GM12878 (cell line): ENCODE data around the gene AGK.

Experiments
- NR2C1 ChIP-seq: fragments of 450-650 bp; IDR thresholded peaks from 2 replicates; pipeline ENCODE4 v1.6.1; 2017; ENCODE audit warnings: antibody characterized with exemption, mild to moderate bottlenecking, moderate library complexity
- POLR2AphosphoS5 ChIP-seq: IDR thresholded peaks from 2 replicates; pipeline ENCODE4 v1.6.1; 2011; ENCODE audit warnings: mild to moderate bottlenecking, low read length, inconsistent platforms
- REST ChIP-seq: IDR thresholded peaks from 2 replicates; pipeline ENCODE4 v1.6.1; 2012; ENCODE audit warnings: mild to moderate bottlenecking, low read depth, low read length
- TAF1 ChIP-seq: IDR thresholded peaks from 2 replicates; pipeline ENCODE4 v1.6.1; 2011; ENCODE audit warnings: mild to moderate bottlenecking, low read depth, low read length, borderline replicate concordance
- ZZZ3 ChIP-seq: IDR thresholded peaks from 2 replicates; pipeline ENCODE4 v1.6.1; 2011; ENCODE audit warnings: low read depth; ENCODE audit not compliant: control insufficient read depth, insufficient read length
- TF ChIP-seq, protein P1 (sequence below), 3 experiments: IDR thresholded peaks in 2 of 3; conservative IDR thresholded peaks in 1 of 3; 2 replicates each; pipeline ENCODE4 v1.5.1; 2011; ENCODE audit warnings: low read depth in 3 of 3, low read length in 3 of 3, mild to moderate bottlenecking in 3 of 3, control low read depth in 2 of 3, moderate library complexity in 2 of 3, inconsistent platforms in 1 of 3, mixed read lengths in 1 of 3; ENCODE audit not compliant: control insufficient read depth in 2 of 3, insufficient read depth in 1 of 3; ENCODE audit errors: extremely low read depth in 1 of 3

- TF ChIP-seq NR2C1 (no peak), POLR2AphosphoS5 (no peak), REST (no peak), ZZZ3 (no peak), TAF1 (no peak)
- TF ChIP-seq, protein P1, sequence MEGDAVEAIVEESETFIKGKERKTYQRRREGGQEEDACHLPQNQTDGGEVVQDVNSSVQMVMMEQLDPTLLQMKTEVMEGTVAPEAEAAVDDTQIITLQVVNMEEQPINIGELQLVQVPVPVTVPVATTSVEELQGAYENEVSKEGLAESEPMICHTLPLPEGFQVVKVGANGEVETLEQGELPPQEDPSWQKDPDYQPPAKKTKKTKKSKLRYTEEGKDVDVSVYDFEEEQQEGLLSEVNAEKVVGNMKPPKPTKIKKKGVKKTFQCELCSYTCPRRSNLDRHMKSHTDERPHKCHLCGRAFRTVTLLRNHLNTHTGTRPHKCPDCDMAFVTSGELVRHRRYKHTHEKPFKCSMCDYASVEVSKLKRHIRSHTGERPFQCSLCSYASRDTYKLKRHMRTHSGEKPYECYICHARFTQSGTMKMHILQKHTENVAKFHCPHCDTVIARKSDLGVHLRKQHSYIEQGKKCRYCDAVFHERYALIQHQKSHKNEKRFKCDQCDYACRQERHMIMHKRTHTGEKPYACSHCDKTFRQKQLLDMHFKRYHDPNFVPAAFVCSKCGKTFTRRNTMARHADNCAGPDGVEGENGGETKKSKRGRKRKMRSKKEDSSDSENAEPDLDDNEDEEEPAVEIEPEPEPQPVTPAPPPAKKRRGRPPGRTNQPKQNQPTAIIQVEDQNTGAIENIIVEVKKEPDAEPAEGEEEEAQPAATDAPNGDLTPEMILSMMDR (IDR thresholded peaks at IDR 0.05 in 2 of 3, conservative IDR thresholded peaks at IDR 0.05 in 1 of 3; ENCODE audit: control insufficient read depth in 2 of 3, extremely low read depth in 1 of 3, insufficient read depth in 1 of 3, low read depth in 3 of 3, low read length in 3 of 3): no peak
Measured at GRCh38 chr7:141590666-141591065, 39.5 kb downstream of the AGK start.
